Lung (tissue), 12 donors: ENCODE measurements around the gene DICER1. TPM values are rescaled to one million over a fixed set of nuclear protein-coding genes. Genes with fewer than 3 reads are reported as not detected.

ENCODE experiments used
- ATAC-seq: fragments of 200-7000 bp; cut with Tn5 transposase; one replicate; pipeline ENCODE4 v1.9.1; 2020; ENCODE audit warnings: moderate number of reproducible peaks; ENCODE audit not compliant: insufficient read depth, low FRiP score
- DNase-seq, 3 donors: peaks; one replicate each; pipeline ENCODE4 v3.0.0-alpha.2; 2013 to 2017
- H3K27ac ChIP-seq, 2 donors: one replicate each; pipeline ENCODE4 v1.5.1; 2013; ENCODE audit warnings: mild to moderate bottlenecking in 2 of 2, moderate library complexity in 2 of 2, control low read depth in 1 of 2, inconsistent platforms in 1 of 2, low read depth in 1 of 2, low read length in 1 of 2
- H3K27me3 ChIP-seq, 3 donors: one replicate each; pipeline ENCODE4 v1.5.1; 2013; ENCODE audit warnings: low read length in 2 of 3; ENCODE audit not compliant: control insufficient read depth in 3 of 3, insufficient read depth in 3 of 3
- H3K36me3 ChIP-seq, 4 donors: one replicate each; pipeline ENCODE4 v1.5.1; 2013; ENCODE audit warnings: low read length in 4 of 4, mild to moderate bottlenecking in 1 of 4, moderate library complexity in 1 of 4; ENCODE audit not compliant: control insufficient read depth in 4 of 4, insufficient read depth in 4 of 4
- H3K4me1 ChIP-seq, 5 donors: one replicate each; pipeline ENCODE4 v1.5.1; 2013; ENCODE audit warnings: low read length in 5 of 5, mild to moderate bottlenecking in 2 of 5, moderate library complexity in 1 of 5; ENCODE audit not compliant: control insufficient read depth in 5 of 5, insufficient read depth in 5 of 5
- H3K4me3 ChIP-seq: one replicate; pipeline ENCODE4 v1.5.1; 2013; ENCODE audit warnings: mild to moderate bottlenecking, control low read depth, moderate library complexity
- H3K9ac ChIP-seq, 2 donors: one replicate each; pipeline ENCODE4 v1.5.1; 2013; ENCODE audit warnings: low read length in 2 of 2, control low read depth in 1 of 2; ENCODE audit not compliant: insufficient read depth in 1 of 2
- H3K9me3 ChIP-seq, 4 donors: one replicate each; pipeline ENCODE4 v1.5.1; 2013; ENCODE audit warnings: low read length in 3 of 4, mild to moderate bottlenecking in 1 of 4, moderate library complexity in 1 of 4; ENCODE audit not compliant: control insufficient read depth in 4 of 4, insufficient read depth in 3 of 4
- WGBS, 2 donors: extraction: QIAGEN DNeasy Blood & Tissue Kit; methylation state at CpG; one replicate each; pipeline ENCODE4 v1.1.7; 2013; 5-methylcytosine and 5-hydroxymethylcytosine counted together
- polyA plus RNA-seq, 2 donors: library from polyadenylated mRNA; stranded (reverse); fragments of 200-250 nt; gene quantifications; one replicate each; pipeline ENCODE4 v1.2.1, GENCODE V29; 2013
- total RNA-seq, 2 donors: library from RNA; depleted of rRNA in 1 of 2; stranded (reverse); fragments of >200 nt in 1 of 2; gene quantifications; one replicate each; pipeline ENCODE4 v1.2.1, GENCODE V29; 2014 to 2021
- TF ChIP-seq, protein P1 (sequence below): IDR thresholded peaks from 2 replicates; pipeline ENCODE4 v1.5.1; 2012; ENCODE audit warnings: mild to moderate bottlenecking; ENCODE audit errors: control extremely low read depth, extremely low read depth
- donor health status: control.
- donor health status: control.
- donor health status: Bipolar disorder and iron deficiency.
- donor health status: healthy.
- donor health status: DM: yes; HTN: yes; CAD: no.

The DICER1 gene
- total and polyA plus RNA-seq, 4 donors = 9.1 to 103 (median 44.1) TPM

DNA sequence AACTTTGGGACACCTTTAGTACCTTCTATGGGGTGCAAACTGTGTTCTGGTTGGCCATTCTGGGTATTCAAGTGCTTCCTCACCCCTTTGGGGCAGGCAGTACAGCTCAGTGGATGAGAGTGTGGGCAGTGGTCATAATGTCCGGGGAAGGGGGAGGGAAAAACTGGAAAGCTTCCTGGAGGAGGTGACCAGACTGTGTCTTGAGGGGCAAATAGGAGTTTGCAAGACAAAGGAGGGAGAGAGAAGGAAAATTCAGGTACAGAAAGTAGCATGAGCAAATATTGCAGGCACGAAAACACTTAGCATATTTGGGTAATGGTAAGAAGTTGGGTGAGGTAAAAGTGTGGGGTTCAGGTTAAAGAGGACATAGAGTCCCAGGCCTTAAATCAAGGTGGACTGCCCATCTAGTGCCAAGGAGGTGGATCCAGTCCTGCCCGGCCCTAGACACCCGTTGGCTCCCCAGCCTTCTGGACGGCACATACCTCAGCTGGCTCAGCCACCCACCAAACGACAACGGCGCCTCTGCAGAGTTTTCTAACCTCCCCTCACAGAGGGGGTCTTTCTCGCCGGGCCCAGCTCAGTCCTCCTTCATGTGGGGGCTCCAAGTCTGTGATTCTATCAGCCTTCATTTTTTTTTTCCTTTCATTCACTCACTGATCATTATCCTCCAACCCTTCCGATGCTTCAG is 86.4 kb downstream of the DICER1 start:
- no peaks in the 10 kb centered on the region for H3K9me3 ChIP-seq
- no peaks in the 10 kb centered on the region for H3K4me1 ChIP-seq
- TF ChIP-seq, protein P1, sequence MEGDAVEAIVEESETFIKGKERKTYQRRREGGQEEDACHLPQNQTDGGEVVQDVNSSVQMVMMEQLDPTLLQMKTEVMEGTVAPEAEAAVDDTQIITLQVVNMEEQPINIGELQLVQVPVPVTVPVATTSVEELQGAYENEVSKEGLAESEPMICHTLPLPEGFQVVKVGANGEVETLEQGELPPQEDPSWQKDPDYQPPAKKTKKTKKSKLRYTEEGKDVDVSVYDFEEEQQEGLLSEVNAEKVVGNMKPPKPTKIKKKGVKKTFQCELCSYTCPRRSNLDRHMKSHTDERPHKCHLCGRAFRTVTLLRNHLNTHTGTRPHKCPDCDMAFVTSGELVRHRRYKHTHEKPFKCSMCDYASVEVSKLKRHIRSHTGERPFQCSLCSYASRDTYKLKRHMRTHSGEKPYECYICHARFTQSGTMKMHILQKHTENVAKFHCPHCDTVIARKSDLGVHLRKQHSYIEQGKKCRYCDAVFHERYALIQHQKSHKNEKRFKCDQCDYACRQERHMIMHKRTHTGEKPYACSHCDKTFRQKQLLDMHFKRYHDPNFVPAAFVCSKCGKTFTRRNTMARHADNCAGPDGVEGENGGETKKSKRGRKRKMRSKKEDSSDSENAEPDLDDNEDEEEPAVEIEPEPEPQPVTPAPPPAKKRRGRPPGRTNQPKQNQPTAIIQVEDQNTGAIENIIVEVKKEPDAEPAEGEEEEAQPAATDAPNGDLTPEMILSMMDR = no peak
- H3K9ac ChIP-seq = no peak overlapping the region
- no peak for ATAC-seq
- no peak overlapping the region for H3K27ac ChIP-seq
- WGBS, 2 donors = 73 to 76% methylated on average over 11 of the region's 11 CpGs
- H3K36me3 ChIP-seq = no peaks in the 10 kb centered on the region
- no peak overlapping the region for H3K4me3 ChIP-seq
- DNase-seq = no peak
- peaks cover 0 to 7% (median 0%) of the 10 kb centered on the region in 3 donors for H3K27me3 ChIP-seq

DNA sequence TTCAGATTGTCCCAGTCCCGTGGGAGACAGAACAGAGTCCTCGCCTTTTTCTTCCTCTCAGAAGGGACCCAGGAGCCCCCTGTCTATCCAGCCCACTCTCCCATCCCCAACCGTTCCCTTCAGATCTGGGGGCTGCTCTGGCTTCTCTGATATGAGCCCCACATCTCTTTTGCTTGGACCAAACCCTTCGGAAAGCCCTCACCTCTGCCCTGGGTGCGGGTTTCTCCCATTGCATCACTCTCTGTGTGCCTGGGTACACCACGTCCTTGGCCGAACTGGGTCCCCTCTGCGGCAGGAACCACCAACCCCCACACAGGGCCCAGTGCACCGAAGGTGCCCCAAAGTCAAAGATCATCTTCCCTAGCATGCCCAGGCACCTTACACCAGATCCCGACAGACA is 87.8 kb downstream of the DICER1 start:
- WGBS, 2 donors = 85 to 89% methylated on average over 10 of the region's 10 CpGs
- DNase-seq (peak in 1 of 3 donors; percentile 2), ATAC-seq (no peak)
- H3K4me3 ChIP-seq = no peak overlapping the region
- H3K36me3 ChIP-seq = no peaks in the 10 kb centered on the region
- H3K9me3 ChIP-seq = no peaks in the 10 kb centered on the region
- no peaks in the 10 kb centered on the region for H3K4me1 ChIP-seq
- H3K27me3 ChIP-seq = peaks cover 0 to 7% (median 0%) of the 10 kb centered on the region in 3 donors
- H3K27ac ChIP-seq = no peak overlapping the region
- H3K9ac ChIP-seq = no peak overlapping the region
- TF ChIP-seq, protein P1 = no peak

DNA sequence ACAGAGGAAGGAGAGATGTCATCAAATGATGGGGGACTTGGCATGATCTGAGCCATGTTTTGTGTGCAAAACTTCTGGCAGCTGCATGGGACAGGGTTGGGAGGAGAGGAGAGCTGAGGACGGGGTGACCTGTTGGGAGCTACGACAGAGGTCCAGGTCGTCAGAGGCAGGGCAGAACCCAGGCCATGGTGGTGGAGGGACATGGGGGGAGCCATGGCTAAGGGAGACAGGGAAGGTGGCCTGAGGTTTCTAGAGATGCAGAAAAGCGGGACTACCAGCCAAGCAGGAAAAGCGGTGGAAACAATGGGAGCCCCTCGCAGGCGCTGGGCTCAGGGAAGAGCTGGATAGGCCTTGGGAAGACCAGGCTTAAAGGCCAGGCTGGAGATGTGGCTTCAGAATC is 88.3 kb downstream of the DICER1 start:
- H3K36me3 ChIP-seq = no peaks in the 10 kb centered on the region
- ATAC-seq = no peak

More for the DNA sequence above, 88.3 kb downstream of the DICER1 start:
- WGBS, 2 donors = 75 to 76% methylated on average over 7 of the region's 7 CpGs
- no peak overlapping the region for H3K27ac ChIP-seq
- H3K27me3 ChIP-seq = peaks cover 0 to 7% (median 0%) of the 10 kb centered on the region in 3 donors
- TF ChIP-seq, protein P1 = no peak
- peak in 1 of 3 donors; percentile 3 for DNase-seq
- no peak overlapping the region for H3K9ac ChIP-seq
- no peak overlapping the region for H3K4me3 ChIP-seq
- no peaks in the 10 kb centered on the region for H3K4me1 ChIP-seq
- no peaks in the 10 kb centered on the region for H3K9me3 ChIP-seq
